ENCODE data around the gene IL18R1. TPM values are rescaled to one million over a fixed set of nuclear protein-coding genes. Genes with fewer than 3 reads are reported as not detected.

Gene IL18R1
- total RNA-seq, 1 donor from 2014 or later: 1.8 TPM

GRCh38 chr2:102337481-102338386, 17.9 kb upstream of the IL18R1 start:
- Histone ChIP-seq H3K9me3 (replicated peaks) (no peaks in the 10 kb centered on the region), H3K27ac (replicated peaks) (peak overlapping the region; percentile 75), H3K27me3 (ENCODE audit: low read depth) (no peaks in the 10 kb centered on the region), H3K4me3 (no peak overlapping the region), H3K36me3 (no peaks in the 10 kb centered on the region), H3K4me1 (peaks cover 21% of the 10 kb centered on the region)
- DNase-seq: no peak
- intact Hi-C loops (cut with micrococcal nuclease): no loop called here
- TF ChIP-seq CTCF (IDR thresholded peaks at IDR 0.05; ENCODE audit: borderline replicate concordance): no peak

GRCh38 chr2:102340778-102341177, 14.8 kb upstream of the IL18R1 start:
- Histone ChIP-seq H3K36me3 (no peaks in the 10 kb centered on the region), H3K4me1 (peaks cover 14% of the 10 kb centered on the region), H3K27ac (replicated peaks) (no peak overlapping the region), H3K27me3 (ENCODE audit: low read depth) (peaks cover 9% of the 10 kb centered on the region), H3K9me3 (replicated peaks) (no peaks in the 10 kb centered on the region), H3K4me3 (no peak overlapping the region)
- no peak for TF ChIP-seq CTCF (IDR thresholded peaks at IDR 0.05; ENCODE audit: borderline replicate concordance)
- DNase-seq: no peak
- intact Hi-C loops (cut with micrococcal nuclease): loop anchor here (10.0 kb wide), 1 partner anchor 86 kb away; no protein-coding TSS in a partner anchor

- peak; percentile 25 for TF ChIP-seq CTCF (IDR thresholded peaks at IDR 0.05; ENCODE audit: borderline replicate concordance)
- Histone ChIP-seq H3K36me3 (no peaks in the 10 kb centered on the region), H3K4me3 (no peak overlapping the region), H3K27me3 (ENCODE audit: low read depth) (peaks cover 10% of the 10 kb centered on the region), H3K27ac (replicated peaks) (no peak overlapping the region), H3K9me3 (replicated peaks) (no peaks in the 10 kb centered on the region), H3K4me1 (no peaks in the 10 kb centered on the region)
- intact Hi-C loops (cut with micrococcal nuclease): loop anchor here (10.0 kb wide), 1 partner anchor 88 kb away; no protein-coding TSS in a partner anchor
- DNase-seq: no peak
Observed at GRCh38 chr2:102342888-102343287, 12.7 kb upstream of the IL18R1 start.

DNA sequence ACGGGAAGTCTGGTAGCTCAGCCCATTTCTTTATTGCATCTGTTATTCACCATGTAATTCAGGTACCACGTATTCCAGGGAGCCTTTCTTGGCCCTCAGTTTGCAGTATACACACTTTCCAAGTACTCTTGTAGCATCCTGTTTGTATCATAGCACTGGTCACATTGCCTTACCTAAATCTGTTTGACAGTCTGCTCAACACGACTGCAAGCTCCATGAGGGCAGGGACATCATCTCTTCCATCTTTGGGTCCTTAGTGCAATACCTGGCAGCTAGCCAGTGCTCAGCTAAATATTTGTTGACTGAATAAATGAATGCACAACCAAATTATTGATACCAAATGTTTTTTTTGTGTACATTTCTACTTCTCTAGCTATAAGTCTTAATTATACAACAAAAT, 11.2 kb upstream of the IL18R1 start:
- DNase-seq: no peak
- no peaks in the 10 kb centered on the region for H3K36me3 ChIP-seq
- H3K27ac ChIP-seq (replicated peaks): no peak overlapping the region
- TF ChIP-seq CTCF (IDR thresholded peaks at IDR 0.05; ENCODE audit: borderline replicate concordance): no peak
- intact Hi-C loops (cut with micrococcal nuclease): loop anchor here (10.0 kb wide), 1 partner anchor 90 kb away; no protein-coding TSS in a partner anchor
- no peak overlapping the region for H3K4me3 ChIP-seq
- no peaks in the 10 kb centered on the region for H3K4me1 ChIP-seq
- no peaks in the 10 kb centered on the region for H3K9me3 ChIP-seq (replicated peaks)
- H3K27me3 ChIP-seq (ENCODE audit: low read depth): peaks cover 10% of the 10 kb centered on the region

GRCh38 chr2:102345329-102345920, 10.2 kb upstream of the IL18R1 start:
- peaks cover 10% of the 10 kb centered on the region for H3K27me3 ChIP-seq (ENCODE audit: low read depth)
- DNase-seq: no peak
- intact Hi-C loops (cut with micrococcal nuclease): loop anchor here (10.0 kb wide), 1 partner anchor 91 kb away; no protein-coding TSS in a partner anchor
- H3K27ac ChIP-seq (replicated peaks): no peak overlapping the region
- H3K4me3 ChIP-seq: no peak overlapping the region
- no peaks in the 10 kb centered on the region for H3K4me1 ChIP-seq
- no peaks in the 10 kb centered on the region for H3K9me3 ChIP-seq (replicated peaks)
- no peaks in the 10 kb centered on the region for H3K36me3 ChIP-seq
- no peak for TF ChIP-seq CTCF (IDR thresholded peaks at IDR 0.05; ENCODE audit: borderline replicate concordance)

Measured in left ventricle myocardium inferior (tissue), 1 donor.